HG03175 (cell line): ENCODE data around the gene FCHSD2.
A peak's percentile ranks its signal among the peaks of the same experiment; 100 is the strongest.
"Not testable (repeated sequence)": the region's sequence is repeated elsewhere in the genome, so short reads cannot be mapped to it uniquely, and the experiment has no call there.

Experiments
- ATAC-seq: cut with Tn5 transposase; IDR thresholded peaks from one replicate; pipeline ENCODE4 v1.9.1; 2021; ENCODE audit warnings: mild to moderate bottlenecking, moderate library complexity; ENCODE audit not compliant: unreplicated experiment

Gene FCHSD2

GRCh38 chr11:73072935-73073481 lies 69.1 kb downstream of the FCHSD2 start:
- ATAC-seq, result peak; percentile 76

GRCh38 chr11:73070653-73071052 lies 71.5 kb downstream of the FCHSD2 start:
- no peak for ATAC-seq

- not testable (repeated sequence) for ATAC-seq
Observed at GRCh38 chr11:73061857-73062424, 80.2 kb downstream of the FCHSD2 start.

GRCh38 chr11:73061434-73061833 lies 80.7 kb downstream of the FCHSD2 start:
- ATAC-seq, result not testable (repeated sequence)

- ATAC-seq, result no peak
Observed at GRCh38 chr11:73059915-73060314, 82.2 kb downstream of the FCHSD2 start.

GRCh38 chr11:73058989-73059674 lies 83.0 kb downstream of the FCHSD2 start:
- ATAC-seq, result no peak

- ATAC-seq, result no peak
Observed at GRCh38 chr11:73055655-73056354, 86.3 kb downstream of the FCHSD2 start.

GRCh38 chr11:73055002-73055401 lies 87.1 kb downstream of the FCHSD2 start:
- ATAC-seq, result no peak

- no peak for ATAC-seq
Observed at GRCh38 chr11:73053964-73054363, 88.2 kb downstream of the FCHSD2 start.

- ATAC-seq, result peak; percentile 18
Observed at GRCh38 chr11:73048446-73048845, 93.7 kb downstream of the FCHSD2 start.

- peak; percentile 83 for ATAC-seq
Observed at GRCh38 chr11:73047773-73048371, 94.2 kb downstream of the FCHSD2 start.

GRCh38 chr11:73040046-73040445 lies 102.1 kb downstream of the FCHSD2 start:
- ATAC-seq, result no peak

GRCh38 chr11:73034777-73035176 lies 107.3 kb downstream of the FCHSD2 start:
- ATAC-seq, result no peak

GRCh38 chr11:73034331-73034730 lies 107.8 kb downstream of the FCHSD2 start:
- no peak for ATAC-seq

GRCh38 chr11:73030130-73030529 lies 112.0 kb downstream of the FCHSD2 start:
- ATAC-seq, result no peak

- no peak for ATAC-seq
Observed at GRCh38 chr11:73029403-73029802, 112.7 kb downstream of the FCHSD2 start.

GRCh38 chr11:73028611-73029010 lies 113.5 kb downstream of the FCHSD2 start:
- no peak for ATAC-seq

GRCh38 chr11:73027840-73028239 lies 114.3 kb downstream of the FCHSD2 start:
- not testable (repeated sequence) for ATAC-seq

- ATAC-seq, result no peak
Observed at GRCh38 chr11:73024639-73025038, 117.5 kb downstream of the FCHSD2 start.

GRCh38 chr11:73019996-73020395 lies 122.1 kb downstream of the FCHSD2 start:
- no peak for ATAC-seq

GRCh38 chr11:73019449-73019848 lies 122.7 kb downstream of the FCHSD2 start:
- no peak for ATAC-seq
